ENCODE data around the gene ZDHHC14. TPM values are rescaled to one million over a fixed set of nuclear protein-coding genes. Genes with fewer than 3 reads are reported as not detected.

Gene ZDHHC14
- polyA plus RNA-seq, 2 of the 4 experiments (the other 2 are of a cell fraction): 2.2 to 2.8 TPM

GRCh38 chr6:157454762-157455714, 74.0 kb downstream of the ZDHHC14 start:
- no peak overlapping the region for H3K4me3 ChIP-seq
- DNase-seq (ENCODE audit: low read depth in 1 of 2, low spot score in 1 of 2) (no peak), ATAC-seq (no peak), FAIRE-seq (no peak)
- TF ChIP-seq SMC3 (IDR thresholded peaks at IDR 0.05) (no peak), GATA3 (IDR thresholded peaks at IDR 0.05; ENCODE audit: borderline replicate concordance) (no peak), EHMT2 (IDR thresholded peaks at IDR 0.05; ENCODE audit: low read depth) (no peak), ATOH8 (CRISPR knock-in tag; IDR thresholded peaks at IDR 0.05; ENCODE audit: low read depth) (no peak), JUN (IDR thresholded peaks at IDR 0.05) (no peak), HDAC2 (IDR thresholded peaks at IDR 0.05) (no peak), EHF (CRISPR knock-in tag; IDR thresholded peaks at IDR 0.05) (no peak), NFE2L2 (conservative IDR thresholded peaks at IDR 0.05; ENCODE audit: low read length) (no peak), CBX2 (IDR thresholded peaks at IDR 0.05; ENCODE audit: borderline replicate concordance, low read depth) (no peak), CBX8 (IDR thresholded peaks at IDR 0.05) (no peak), KDM1A (IDR thresholded peaks at IDR 0.05; ENCODE audit: low read depth) (no peak), BCL3 (IDR thresholded peaks at IDR 0.05) (no peak), RNF2 (IDR thresholded peaks at IDR 0.05; ENCODE audit: borderline replicate concordance, low read depth) (no peak), MYC (IDR thresholded peaks at IDR 0.05; ENCODE audit: borderline replicate concordance, low read length) (no peak), ESRRA (IDR thresholded peaks at IDR 0.05; ENCODE audit: borderline replicate concordance, low read length) (no peak)
- 94% methylated on average over 12 of the region's 14 CpGs for WGBS (ENCODE audit: missing lambda C conversion rate)
- 0 out of 3 replicates have a peak, but pooled peaks cover 4% of the 10 kb centered on the region for H3K4me1 ChIP-seq
- CTCF ChIA-PET: no interaction called here
- POLR2A ChIA-PET: no interaction called here
- no peak overlapping the region for H3K27ac ChIP-seq
- no peak overlapping the region for H3K4me2 ChIP-seq
- no peaks in the 10 kb centered on the region for H3K9me3 ChIP-seq

- no peak for TF ChIP-seq KDM5A (IDR thresholded peaks at IDR 0.05)
- TF ChIP-seq BCL3 (IDR thresholded peaks at IDR 0.05): no peak
- no peak for TF ChIP-seq MYC (IDR thresholded peaks at IDR 0.05; ENCODE audit: borderline replicate concordance, low read length)
- no peak for TF ChIP-seq HMGXB4 (CRISPR knock-in tag; IDR thresholded peaks at IDR 0.05; ENCODE audit: borderline replicate concordance)
- TF ChIP-seq CHD4 (IDR thresholded peaks at IDR 0.05; ENCODE audit: borderline replicate concordance): no peak
- no peak for TF ChIP-seq POLR2AphosphoS2 (conservative IDR thresholded peaks at IDR 0.05; ENCODE audit: low read length)
- TF ChIP-seq HDAC2 (IDR thresholded peaks at IDR 0.05): no peak
- no peak for TF ChIP-seq CEBPB (IDR thresholded peaks at IDR 0.05)
- TF ChIP-seq FOSL2 (IDR thresholded peaks at IDR 0.05): no peak
- TF ChIP-seq FOSL2 (CRISPR knock-in tag; IDR thresholded peaks at IDR 0.05): no peak
- no peak for TF ChIP-seq POLR2A (IDR thresholded peaks at IDR 0.05; ENCODE audit: low read length)
- no peak for TF ChIP-seq ZFP36 (IDR thresholded peaks at IDR 0.05; ENCODE audit: borderline replicate concordance, partially characterized antibody)
- no peak for TF ChIP-seq EHF (CRISPR knock-in tag; IDR thresholded peaks at IDR 0.05)
- TF ChIP-seq HES2 (IDR thresholded peaks at IDR 0.05): no peak
- no peak for TF ChIP-seq NPAS2 (CRISPR knock-in tag; IDR thresholded peaks at IDR 0.05; ENCODE audit: borderline replicate concordance)
- TF ChIP-seq EP300 (IDR thresholded peaks at IDR 0.05): no peak
- CTCF ChIA-PET: no interaction called here
- Histone ChIP-seq H3K4me2 (no peak overlapping the region), H3K9me3 (no peaks in the 10 kb centered on the region), H3K4me3 (no peak overlapping the region), H3K4me1 (no peaks in the 10 kb centered on the region), H3K27ac (no peak overlapping the region)
- ATAC-seq (no peak), FAIRE-seq (no peak), DNase-seq (ENCODE audit: low read depth in 1 of 2, low spot score in 1 of 2) (no peak)
- POLR2A ChIA-PET: no interaction called here
- WGBS (ENCODE audit: missing lambda C conversion rate): 90% methylated on average over 22 of the region's 25 CpGs
Measured at GRCh38 chr6:157455731-157456523, 74.9 kb downstream of the ZDHHC14 start.

Measured in A549 (cell line).